Mucosa of descending colon (tissue), 3 donors: ENCODE data around the gene STING1. TPM values are rescaled to one million over a fixed set of nuclear protein-coding genes. Genes with fewer than 3 reads are reported as not detected.

Experiments used
- ATAC-seq: fragments of 200-7000 bp; cut with Tn5 transposase; one replicate; pipeline ENCODE4 v1.9.1; 2020; ENCODE audit warnings: mild to moderate bottlenecking, moderate library complexity
- DNase-seq, 3 donors: peaks; one replicate each; pipeline ENCODE4 v3.0.0-alpha.2; 2020
- H3K36me3 ChIP-seq: fragments of 200-600 bp; one replicate; pipeline ENCODE4 v1.8.0; 2021; ENCODE audit warnings: low read depth, mild to moderate bottlenecking
- H3K4me1 ChIP-seq: fragments of 200-600 bp; one replicate; pipeline ENCODE4 v1.8.0; 2021; ENCODE audit warnings: low read depth, mild to moderate bottlenecking
- H3K4me3 ChIP-seq: fragments of 200-600 bp; one replicate; pipeline ENCODE4 v1.8.0; 2021; ENCODE audit warnings: mild to moderate bottlenecking
- H3K9me3 ChIP-seq: fragments of 200-600 bp; one replicate; pipeline ENCODE4 v1.8.0; 2021; ENCODE audit warnings: mild to moderate bottlenecking
- CTCF ChIP-seq: fragments of 200-600 bp; IDR thresholded peaks from one replicate; pipeline ENCODE4 v1.8.0; 2022; ENCODE audit warnings: antibody characterized with exemption, mild to moderate bottlenecking
- intact Hi-C, 2 donors: fragments of 100-400 bp; cut with DNase I in 1 of 2; cut with micrococcal nuclease in 1 of 2; formaldehyde crosslinking; loops; one replicate each; pipeline versions ENCODE4 v1.11.0 to v1.11.1; 2022; cut with DNase I, micrococcal nuclease
- total RNA-seq, 3 donors: library from RNA; stranded (reverse); fragmentation: NEBNext Ultra II Directional in 2 of 3; extraction: Animal tissue kit (Norgen Biotek cat#: 25700) in 2 of 3; gene quantifications; one replicate each; pipeline versions ENCODE4 v1.2.1 to v1.2.4, GENCODE V29; 2021 to 2023
- donor health status: DM: no; HTN: no; CAD: no; lungs with moderate emphysema.
- donor health status: DM: no; HTN: no; CAD: no.
- donor health status: DM: no; HTN: yes; CAD: no.

The STING1 gene
- total RNA-seq, 3 donors from 2014 or later: 27.0 to 63.3 (median 31.1) TPM

- no peak for TF ChIP-seq CTCF
- intact Hi-C loops: no loop called here
- Histone ChIP-seq H3K9me3 (no peaks in the 10 kb centered on the region), H3K36me3 (no peaks in the 10 kb centered on the region), H3K4me1 (peaks cover 3% of the 10 kb centered on the region), H3K4me3 (no peak overlapping the region)
- DNase-seq (no peak), ATAC-seq (no peak)
Observed at GRCh38 chr5:139435676-139436075, 46.9 kb downstream of the STING1 start.

DNA sequence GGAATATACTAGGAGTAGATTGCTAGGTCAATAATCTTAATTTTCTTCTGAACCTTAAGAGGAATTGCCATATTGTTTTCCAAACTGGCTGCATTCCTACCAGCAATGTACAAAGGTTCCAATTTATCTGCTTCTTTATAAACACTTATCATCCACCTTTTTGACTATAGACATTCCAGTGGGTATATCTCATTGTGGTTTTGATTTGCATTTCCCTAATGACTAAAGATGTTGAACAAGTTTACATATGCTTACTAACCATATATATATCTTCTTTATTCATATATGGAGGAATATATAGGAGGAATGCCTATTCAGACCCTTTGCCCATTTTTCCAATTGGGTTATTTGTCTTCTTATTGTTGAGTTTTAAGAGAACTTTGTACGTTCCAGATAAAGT lies 50.9 kb downstream of the STING1 start:
- no peak for TF ChIP-seq CTCF
- Histone ChIP-seq H3K4me1 (no peaks in the 10 kb centered on the region), H3K9me3 (no peaks in the 10 kb centered on the region), H3K4me3 (no peak overlapping the region), H3K36me3 (no peaks in the 10 kb centered on the region)
- DNase-seq (no peak), ATAC-seq (no peak)
- intact Hi-C loops: no loop called here

GRCh38 chr5:139430015-139430414 lies 52.5 kb downstream of the STING1 start:
- ATAC-seq: no peak
- Histone ChIP-seq H3K9me3 (no peaks in the 10 kb centered on the region), H3K4me3 (no peak overlapping the region), H3K4me1 (no peaks in the 10 kb centered on the region), H3K36me3 (no peaks in the 10 kb centered on the region)
- no peak for DNase-seq
- TF ChIP-seq CTCF: no peak
- intact Hi-C loops: no loop called here

- no peak for ATAC-seq
- intact Hi-C loops: no loop called here
- Histone ChIP-seq H3K4me3 (no peak overlapping the region), H3K4me1 (no peaks in the 10 kb centered on the region), H3K36me3 (no peaks in the 10 kb centered on the region), H3K9me3 (no peaks in the 10 kb centered on the region)
- TF ChIP-seq CTCF: no peak
- DNase-seq: no peak
Observed at GRCh38 chr5:139426203-139426885, 56.2 kb downstream of the STING1 start.

Other genes with a start within 250 kb of the STING1 start
- gene MATR3, start 189.0 kb downstream of the STING1 start, total RNA-seq: 100 to 1,000 TPM; 112 to 165 (median 136) TPM
- gene PAIP2, start 140.9 kb downstream of the STING1 start, total RNA-seq: 10 to 100 TPM; 42.1 to 85.1 (median 44.5) TPM
- gene SLC23A1, start 99.5 kb downstream of the STING1 start, total RNA-seq: 1 to 10 TPM; 2.5 to 9.0 (median 5.1) TPM
- gene MZB1, start 92.8 kb downstream of the STING1 start, total RNA-seq: 10 to 100 TPM in 2 of 3 donors, 1 to 10 TPM in 1; 5.6 to 23.7 (median 10.2) TPM
- under 1 TPM; 0.58 to 0.98 (median 0.94) TPM for gene PROB1, start 87.7 kb downstream of the STING1 start, total RNA-seq
- 1 to 10 TPM; 3.0 to 4.5 (median 3.4) TPM for gene SPATA24, start 78.7 kb downstream of the STING1 start, total RNA-seq
- 10 to 100 TPM in 1 of 3 donors, 1 to 10 TPM in 2; 4.2 to 10.3 (median 5.1) TPM for gene DNAJC18, start 43.2 kb downstream of the STING1 start, total RNA-seq
- 1 to 10 TPM; 3.4 to 8.5 (median 7.9) TPM for gene ECSCR, start 20.0 kb downstream of the STING1 start, total RNA-seq
- 1 to 10 TPM; 1.8 to 5.2 (median 2.8) TPM for gene SMIM33, start 11.8 kb downstream of the STING1 start, total RNA-seq
- gene UBE2D2, start 78.6 kb upstream of the STING1 start, total RNA-seq: 100 to 1,000 TPM; 139 to 145 (median 140) TPM
- gene CXXC5, start 165.6 kb upstream of the STING1 start, total RNA-seq: 10 to 100 TPM; 28.1 to 31.0 (median 28.3) TPM